ENCODE measurements around the gene SPRTN. TPM values are rescaled to one million over a fixed set of nuclear protein-coding genes. Genes with fewer than 3 reads are reported as not detected.

SPRTN gene
- total and polyA plus RNA-seq, 2 of the 4 experiments (the other 2 are of a cell fraction) = 6.5 to 17.4 TPM

DNA sequence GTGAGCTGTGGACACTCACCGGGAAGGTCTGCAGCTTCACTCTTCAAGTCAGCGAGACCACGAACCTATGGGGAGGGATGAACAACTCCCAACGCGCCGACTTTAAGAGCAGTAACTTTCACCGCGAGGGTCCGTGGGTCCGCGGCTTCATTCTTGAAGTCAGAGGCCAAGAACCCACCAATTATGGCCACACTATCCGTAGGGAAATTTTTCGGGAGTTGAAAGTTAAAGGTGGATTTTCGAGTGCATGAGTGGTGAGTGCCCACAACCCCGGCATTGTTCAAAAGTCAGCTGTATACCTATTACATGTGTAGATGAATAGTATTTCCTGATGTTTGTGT, 20.1 kb upstream of the SPRTN start:
- H3K14ac ChIP-seq (replicated peaks; ENCODE audit: low read depth, low read length) = no peak overlapping the region
- intact Hi-C loops (cut with micrococcal nuclease) (no loop called here), dilution Hi-C loops (cut with HindIII; ENCODE audit: low sequenced_read_pairs, unreplicated experiment) (no loop called here), in situ Hi-C loops (cut with MboI; ENCODE audit: low sequenced_read_pairs) (no loop called here)
- H3K27ac ChIP-seq (ENCODE audit: insufficient read depth, low read length) = no peak overlapping the region
- no peak overlapping the region for H2AK5ac ChIP-seq (ENCODE audit: low read depth, low read length)
- no peak overlapping the region for H3K23ac ChIP-seq (ENCODE audit: low read depth, low read length)
- no peak overlapping the region for H3K4ac ChIP-seq (ENCODE audit: low read depth, low read length)
- no peak overlapping the region for H3K4me2 ChIP-seq (ENCODE audit: low read depth, low read length)
- no peak overlapping the region for H3K18ac ChIP-seq (ENCODE audit: low read depth, low read length)
- no peak overlapping the region for H2AK9ac ChIP-seq (replicated peaks; ENCODE audit: low read depth, low read length, poor library complexity)
- no peaks in the 10 kb centered on the region for H3K9me1 ChIP-seq (ENCODE audit: insufficient read depth, low read length)
- no peak overlapping the region for H4K91ac ChIP-seq (ENCODE audit: insufficient read depth, low read depth, low read length)
- no peaks in the 10 kb centered on the region for H3K4me1 ChIP-seq (ENCODE audit: control insufficient read depth, insufficient read depth, low read length)
- DNase-seq (no peak), ATAC-seq (ENCODE audit: low read depth) (no peak)
- 90% methylated on average over 3 of the region's 15 CpGs; no CpG with 5 or more reads in 1 of the 2 experiments for WGBS, 2 experiments (ENCODE audit: extremely low coverage in 2 of 2, insufficient read length in 1 of 2)
- no peaks in the 10 kb centered on the region for H3K27me3 ChIP-seq (ENCODE audit: control insufficient read depth, insufficient read depth, low read length)
- no peaks in the 10 kb centered on the region; the same call in 1 of the 2 replicates for H3K9me3 ChIP-seq (ENCODE audit: control insufficient read depth, insufficient read depth, low read length)
- no peak overlapping the region for H2BK15ac ChIP-seq (ENCODE audit: low read depth, low read length)
- H2BK5ac ChIP-seq (ENCODE audit: low read depth, low read length, poor library complexity, severe bottlenecking) = no peak overlapping the region
- H3K56ac ChIP-seq (ENCODE audit: extremely low read depth, insufficient read depth, low read length) = no peak overlapping the region
- no TSS peak for BruUV-seq (replicated peaks)
- no peak overlapping the region for H3K4me3 ChIP-seq (ENCODE audit: insufficient read depth, low read depth, low read length)
- no peak overlapping the region for H3K9ac ChIP-seq (ENCODE audit: low read depth, low read length)
- no peak overlapping the region for H2BK20ac ChIP-seq (ENCODE audit: low read depth, low read length)
- TF ChIP-seq, protein P1, sequence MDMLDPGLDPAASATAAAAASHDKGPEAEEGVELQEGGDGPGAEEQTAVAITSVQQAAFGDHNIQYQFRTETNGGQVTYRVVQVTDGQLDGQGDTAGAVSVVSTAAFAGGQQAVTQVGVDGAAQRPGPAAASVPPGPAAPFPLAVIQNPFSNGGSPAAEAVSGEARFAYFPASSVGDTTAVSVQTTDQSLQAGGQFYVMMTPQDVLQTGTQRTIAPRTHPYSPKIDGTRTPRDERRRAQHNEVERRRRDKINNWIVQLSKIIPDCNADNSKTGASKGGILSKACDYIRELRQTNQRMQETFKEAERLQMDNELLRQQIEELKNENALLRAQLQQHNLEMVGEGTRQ (IDR thresholded peaks at IDR 0.05; ENCODE audit: low read depth, low read length) = no peak
- TF ChIP-seq MAZ (IDR thresholded peaks at IDR 0.05; ENCODE audit: borderline replicate concordance, low read depth, low read length) (no peak), CHD1 (IDR thresholded peaks at IDR 0.05; ENCODE audit: low read depth, low read length) (no peak), RFX5 (IDR thresholded peaks at IDR 0.05; ENCODE audit: low read depth, low read length) (no peak)
- TF ChIP-seq, protein P2, sequence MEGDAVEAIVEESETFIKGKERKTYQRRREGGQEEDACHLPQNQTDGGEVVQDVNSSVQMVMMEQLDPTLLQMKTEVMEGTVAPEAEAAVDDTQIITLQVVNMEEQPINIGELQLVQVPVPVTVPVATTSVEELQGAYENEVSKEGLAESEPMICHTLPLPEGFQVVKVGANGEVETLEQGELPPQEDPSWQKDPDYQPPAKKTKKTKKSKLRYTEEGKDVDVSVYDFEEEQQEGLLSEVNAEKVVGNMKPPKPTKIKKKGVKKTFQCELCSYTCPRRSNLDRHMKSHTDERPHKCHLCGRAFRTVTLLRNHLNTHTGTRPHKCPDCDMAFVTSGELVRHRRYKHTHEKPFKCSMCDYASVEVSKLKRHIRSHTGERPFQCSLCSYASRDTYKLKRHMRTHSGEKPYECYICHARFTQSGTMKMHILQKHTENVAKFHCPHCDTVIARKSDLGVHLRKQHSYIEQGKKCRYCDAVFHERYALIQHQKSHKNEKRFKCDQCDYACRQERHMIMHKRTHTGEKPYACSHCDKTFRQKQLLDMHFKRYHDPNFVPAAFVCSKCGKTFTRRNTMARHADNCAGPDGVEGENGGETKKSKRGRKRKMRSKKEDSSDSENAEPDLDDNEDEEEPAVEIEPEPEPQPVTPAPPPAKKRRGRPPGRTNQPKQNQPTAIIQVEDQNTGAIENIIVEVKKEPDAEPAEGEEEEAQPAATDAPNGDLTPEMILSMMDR (conservative IDR thresholded peaks at IDR 0.05; ENCODE audit: low read depth, low read length) = no peak
- POLR2A ChIA-PET (ENCODE audit: unreplicated experiment) = no interaction called here
- CTCF ChIA-PET = no interaction called here
- no peaks in the 10 kb centered on the region for H3K79me1 ChIP-seq (ENCODE audit: low read depth in 1 of 2, low read length in 2 of 2)
- H3K36me3 ChIP-seq (ENCODE audit: control insufficient read depth, insufficient read depth, low read length) = no peaks in the 10 kb centered on the region
- no peak overlapping the region for H4K8ac ChIP-seq (ENCODE audit: low read depth in 2 of 2, low read length in 2 of 2)
- no peak overlapping the region for H2BK120ac ChIP-seq (ENCODE audit: low read depth, low read length)
- H2AFZ ChIP-seq (replicated peaks; ENCODE audit: low read length, poor library complexity) = no peak overlapping the region
- no peaks in the 10 kb centered on the region for H4K20me1 ChIP-seq (ENCODE audit: insufficient read depth, low read length)
- H4K5ac ChIP-seq (ENCODE audit: low read depth, low read length) = no peak overlapping the region
